ENCODE measurements around the gene ATG9B. TPM values are rescaled to one million over a fixed set of nuclear protein-coding genes. Genes with fewer than 3 reads are reported as not detected.
A peak's percentile ranks its signal among the peaks of the same experiment; 100 is the strongest.

ATG9B gene
- total RNA-seq, 6 experiments from 2014 or later = 0.11 to 0.94 (median 0.18) TPM

- DNase-seq = no peak
- H3K36me3 Mint-ChIP-seq (ENCODE audit: low read depth) = peaks cover 20% of the 10 kb centered on the region
- no peak for TF ChIP-seq CTCF (IDR thresholded peaks at IDR 0.05)
- no peak overlapping the region for H3K27ac Mint-ChIP-seq
- peaks cover 1% of the 10 kb centered on the region; the same call in 1 of the 2 replicates for H3K27me3 Mint-ChIP-seq (ENCODE audit: insufficient read depth)
- H3K9me3 Mint-ChIP-seq = no peaks in the 10 kb centered on the region
- peaks cover 9% of the 10 kb centered on the region; the same call in 1 of the 2 replicates for H3K4me1 Mint-ChIP-seq (ENCODE audit: low read depth)
- no peak overlapping the region for H3K4me3 Mint-ChIP-seq
Measured at GRCh38 chr7:151069841-151070573, 45.7 kb upstream of the ATG9B start.

GRCh38 chr7:151068069-151068773, 43.9 kb upstream of the ATG9B start:
- H3K4me3 Mint-ChIP-seq = no peak overlapping the region
- peak overlapping the region; percentile 81 for H3K27ac Mint-ChIP-seq
- H3K9me3 Mint-ChIP-seq = no peaks in the 10 kb centered on the region
- H3K36me3 Mint-ChIP-seq (ENCODE audit: low read depth) = peaks cover 20% of the 10 kb centered on the region
- peaks cover 1% of the 10 kb centered on the region; the same call in 1 of the 2 replicates for H3K27me3 Mint-ChIP-seq (ENCODE audit: insufficient read depth)
- peaks cover 14% of the 10 kb centered on the region for H3K4me1 Mint-ChIP-seq (ENCODE audit: low read depth)
- TF ChIP-seq CTCF (IDR thresholded peaks at IDR 0.05) = no peak
- DNase-seq = peak; percentile 77

- no peak overlapping the region for H3K27ac Mint-ChIP-seq
Measured at GRCh38 chr7:151066273-151066974, 42.1 kb upstream of the ATG9B start.

GRCh38 chr7:151065516-151065915, 41.2 kb upstream of the ATG9B start:
- Mint-ChIP-seq H3K27me3 (ENCODE audit: insufficient read depth) (peaks cover 1% of the 10 kb centered on the region), H3K27ac (no peak overlapping the region), H3K9me3 (no peaks in the 10 kb centered on the region), H3K36me3 (ENCODE audit: low read depth) (peaks cover 16% of the 10 kb centered on the region), H3K4me1 (ENCODE audit: low read depth) (peaks cover 35% of the 10 kb centered on the region), H3K4me3 (no peak overlapping the region)
- DNase-seq = no peak
- no peak for TF ChIP-seq CTCF (IDR thresholded peaks at IDR 0.05)

More at GRCh38 chr7:151066273-151066974, 42.1 kb upstream of the ATG9B start:
- Mint-ChIP-seq H3K4me3 (no peak overlapping the region), H3K36me3 (ENCODE audit: low read depth) (peaks cover 16% of the 10 kb centered on the region), H3K4me1 (ENCODE audit: low read depth) (peaks cover 26% of the 10 kb centered on the region), H3K27me3 (ENCODE audit: insufficient read depth) (peaks cover 1% of the 10 kb centered on the region; the same call in 1 of the 2 replicates), H3K9me3 (no peaks in the 10 kb centered on the region)
- no peak for TF ChIP-seq CTCF (IDR thresholded peaks at IDR 0.05)
- DNase-seq = no peak

GRCh38 chr7:151064993-151065392, 40.7 kb upstream of the ATG9B start:
- Mint-ChIP-seq H3K36me3 (ENCODE audit: low read depth) (peaks cover 16% of the 10 kb centered on the region), H3K9me3 (no peaks in the 10 kb centered on the region), H3K27me3 (ENCODE audit: insufficient read depth) (peaks cover 1% of the 10 kb centered on the region), H3K4me1 (ENCODE audit: low read depth) (peaks cover 35% of the 10 kb centered on the region), H3K27ac (no peak overlapping the region), H3K4me3 (no peak overlapping the region)
- TF ChIP-seq CTCF (IDR thresholded peaks at IDR 0.05) = no peak
- no peak for DNase-seq
